Right hindlimb (tissue), 1 donor: Measurements from ENCODE around the gene ATG4D.
"Not testable (repeated sequence)": the region's sequence is repeated elsewhere in the genome, so short reads cannot be mapped to it uniquely, and the experiment has no call there.

Experiments used
- DNase-seq: peaks from one replicate; pipeline ENCODE4 v3.0.0-alpha.2; 2018

Gene ATG4D

GRCh38 chr19:10520652-10521318, 22.9 kb upstream of the ATG4D start:
- DNase-seq = no peak

- DNase-seq = no peak
Measured at GRCh38 chr19:10521461-10522171, 22.1 kb upstream of the ATG4D start.

- no peak for DNase-seq
Measured at GRCh38 chr19:10523135-10523636, 20.5 kb upstream of the ATG4D start.

GRCh38 chr19:10525636-10526035, 18.1 kb upstream of the ATG4D start:
- DNase-seq = no peak

- DNase-seq = not testable (repeated sequence)
Measured at GRCh38 chr19:10526887-10527286, 16.8 kb upstream of the ATG4D start.

- no peak for DNase-seq
Measured at GRCh38 chr19:10532457-10532856, 11.2 kb upstream of the ATG4D start.

GRCh38 chr19:10533646-10534386, 9.9 kb upstream of the ATG4D start:
- no peak for DNase-seq

- DNase-seq = no peak
Measured at GRCh38 chr19:10535613-10536012, 8.1 kb upstream of the ATG4D start.

GRCh38 chr19:10537668-10538067, 6.0 kb upstream of the ATG4D start:
- no peak for DNase-seq

- DNase-seq = no peak
Measured at GRCh38 chr19:10538204-10538983, 5.3 kb upstream of the ATG4D start.

- not testable (repeated sequence) for DNase-seq
Measured at GRCh38 chr19:10539016-10539415, 4.7 kb upstream of the ATG4D start.

- DNase-seq = no peak
Measured at GRCh38 chr19:10543059-10543419, 665 bp upstream of the ATG4D start.

- DNase-seq = peak; percentile 41
Measured at GRCh38 chr19:10544242-10544752, 593 bp downstream of the ATG4D start.

- no peak for DNase-seq
Measured at GRCh38 chr19:10544753-10545251, 1.1 kb downstream of the ATG4D start.

GRCh38 chr19:10546817-10547216, 3.1 kb downstream of the ATG4D start:
- DNase-seq = no peak

- no peak for DNase-seq
Measured at GRCh38 chr19:10548746-10549276, 5.1 kb downstream of the ATG4D start.

GRCh38 chr19:10549733-10550132, 6.0 kb downstream of the ATG4D start:
- no peak for DNase-seq

- DNase-seq = no peak
Measured at GRCh38 chr19:10550336-10550735, 6.6 kb downstream of the ATG4D start.

- not testable (repeated sequence) for DNase-seq
Measured at GRCh38 chr19:10551006-10551405, 7.3 kb downstream of the ATG4D start.

- DNase-seq = no peak
Measured at GRCh38 chr19:10551698-10552301, 8.1 kb downstream of the ATG4D start.

- no peak for DNase-seq
Measured at GRCh38 chr19:10552510-10553053, 8.9 kb downstream of the ATG4D start.
